Muscle layer of colon (tissue), 2 donors: ENCODE measurements around the gene HFE.

Source experiments
- H3K27ac ChIP-seq: one replicate; pipeline ENCODE4 v1.7.0; 2013; ENCODE audit warnings: low read depth, mild to moderate bottlenecking, low read length, moderate library complexity
- H3K27me3 ChIP-seq, 2 donors: one replicate each; pipeline ENCODE4 v1.7.0; 2013; ENCODE audit warnings: low read length in 2 of 2, mild to moderate bottlenecking in 2 of 2; ENCODE audit not compliant: insufficient read depth in 2 of 2, control insufficient read depth in 1 of 2
- H3K36me3 ChIP-seq: one replicate; pipeline ENCODE4 v1.7.0; 2013; ENCODE audit warnings: mild to moderate bottlenecking, low read length; ENCODE audit not compliant: insufficient read depth
- H3K4me1 ChIP-seq: one replicate; pipeline ENCODE4 v1.7.0; 2013; ENCODE audit warnings: mild to moderate bottlenecking, low read length; ENCODE audit not compliant: insufficient read depth
- H3K4me3 ChIP-seq, 2 donors: one replicate each; pipeline ENCODE4 v1.7.0; 2013; ENCODE audit warnings: low read length in 2 of 2, low read depth in 1 of 2, mild to moderate bottlenecking in 1 of 2, moderate library complexity in 1 of 2
- H3K9ac ChIP-seq: one replicate; pipeline ENCODE4 v1.7.0; 2013; ENCODE audit warnings: low read length
- H3K9me3 ChIP-seq: one replicate; pipeline ENCODE4 v1.7.0; 2013; ENCODE audit warnings: mild to moderate bottlenecking, low read length
- donor health status: abdominal sarcoma.
- donor health status: Adenocarcinoma of cecum.

HFE gene

GRCh38 chr6:26121141-26122004 is 34.1 kb downstream of the HFE start:
- Histone ChIP-seq H3K4me3 (no peak overlapping the region), H3K36me3 (no peaks in the 10 kb centered on the region), H3K27me3 (no peaks in the 10 kb centered on the region), H3K9ac (no peak overlapping the region), H3K4me1 (peaks cover 6% of the 10 kb centered on the region), H3K27ac (no peak overlapping the region), H3K9me3 (no peaks in the 10 kb centered on the region)

- Histone ChIP-seq H3K9ac (no peak overlapping the region), H3K27ac (peak overlapping the region; percentile 96), H3K9me3 (no peaks in the 10 kb centered on the region), H3K27me3 (no peaks in the 10 kb centered on the region), H3K36me3 (no peaks in the 10 kb centered on the region), H3K4me1 (peaks cover 10% of the 10 kb centered on the region), H3K4me3 (peak overlapping the region in 1 of 2 donors; percentile 86)
Measured at GRCh38 chr6:26122005-26122388, 34.8 kb downstream of the HFE start.

- peak overlapping the region; percentile 96 for H3K27ac ChIP-seq
- H3K9ac ChIP-seq, result peak overlapping the region; percentile 85
- peaks cover 14% of the 10 kb centered on the region for H3K4me1 ChIP-seq
- H3K36me3 ChIP-seq, result no peaks in the 10 kb centered on the region
- H3K9me3 ChIP-seq, result no peaks in the 10 kb centered on the region
- peak overlapping the region; percentile 75 to 86 for H3K4me3 ChIP-seq
- no peaks in the 10 kb centered on the region for H3K27me3 ChIP-seq
Measured at GRCh38 chr6:26122402-26122792, 35.2 kb downstream of the HFE start.

- Histone ChIP-seq H3K4me1 (peaks cover 21% of the 10 kb centered on the region), H3K27me3 (no peaks in the 10 kb centered on the region), H3K36me3 (peaks cover 3% of the 10 kb centered on the region)
Measured at GRCh38 chr6:26122793-26123674, 35.8 kb downstream of the HFE start.

GRCh38 chr6:26123675-26123946 is 36.4 kb downstream of the HFE start:
- Histone ChIP-seq H3K4me1 (peaks cover 26% of the 10 kb centered on the region), H3K27me3 (no peaks in the 10 kb centered on the region), H3K27ac (peak overlapping the region; percentile 96), H3K9me3 (no peaks in the 10 kb centered on the region), H3K4me3 (peak overlapping the region; percentile 75 to 86), H3K36me3 (peaks cover 9% of the 10 kb centered on the region), H3K9ac (peak overlapping the region; percentile 85)

More at GRCh38 chr6:26122793-26123674, 35.8 kb downstream of the HFE start:
- Histone ChIP-seq H3K9me3 (no peaks in the 10 kb centered on the region), H3K27ac (peak overlapping the region; percentile 96), H3K4me3 (peak overlapping the region; percentile 75 to 86), H3K9ac (peak overlapping the region; percentile 85)

- H3K4me3 ChIP-seq, result peak overlapping the region; percentile 78 to 86
- H3K27me3 ChIP-seq, result no peaks in the 10 kb centered on the region
- peaks cover 28% of the 10 kb centered on the region for H3K4me1 ChIP-seq
- H3K9ac ChIP-seq, result peak overlapping the region; percentile 99
- no peaks in the 10 kb centered on the region for H3K9me3 ChIP-seq
- peak overlapping the region; percentile 96 for H3K27ac ChIP-seq
- peaks cover 9% of the 10 kb centered on the region for H3K36me3 ChIP-seq
Measured at GRCh38 chr6:26123947-26124780, 36.9 kb downstream of the HFE start.

- Histone ChIP-seq H3K27ac (peak overlapping the region; percentile 76), H3K9ac (peak overlapping the region; percentile 99), H3K4me1 (peaks cover 37% of the 10 kb centered on the region), H3K36me3 (peaks cover 9% of the 10 kb centered on the region), H3K4me3 (peak overlapping the region; percentile 78 to 86), H3K27me3 (no peaks in the 10 kb centered on the region), H3K9me3 (no peaks in the 10 kb centered on the region)
Measured at GRCh38 chr6:26124781-26125685, 37.8 kb downstream of the HFE start.

- Histone ChIP-seq H3K27me3 (no peaks in the 10 kb centered on the region), H3K27ac (peak overlapping the region; percentile 76), H3K9ac (peak overlapping the region; percentile 99), H3K4me1 (peaks cover 48% of the 10 kb centered on the region), H3K4me3 (peak overlapping the region; percentile 78 to 86), H3K9me3 (no peaks in the 10 kb centered on the region), H3K36me3 (peaks cover 9% of the 10 kb centered on the region)
Measured at GRCh38 chr6:26126394-26127235, 39.4 kb downstream of the HFE start.

- Histone ChIP-seq H3K4me3 (peak overlapping the region in 1 of 2 donors; percentile 24), H3K4me1 (peaks cover 49% of the 10 kb centered on the region), H3K9ac (no peak overlapping the region), H3K36me3 (peaks cover 9% of the 10 kb centered on the region), H3K27ac (no peak overlapping the region), H3K27me3 (no peaks in the 10 kb centered on the region), H3K9me3 (no peaks in the 10 kb centered on the region)
Measured at GRCh38 chr6:26128013-26128771, 41.0 kb downstream of the HFE start.
